ENCODE measurements around the gene AKT3.
A peak's percentile ranks its signal among the peaks of the same experiment; 100 is the strongest.
"Not testable (repeated sequence)": the region's sequence is repeated elsewhere in the genome, so short reads cannot be mapped to it uniquely, and the experiment has no call there.

AKT3 gene

DNA sequence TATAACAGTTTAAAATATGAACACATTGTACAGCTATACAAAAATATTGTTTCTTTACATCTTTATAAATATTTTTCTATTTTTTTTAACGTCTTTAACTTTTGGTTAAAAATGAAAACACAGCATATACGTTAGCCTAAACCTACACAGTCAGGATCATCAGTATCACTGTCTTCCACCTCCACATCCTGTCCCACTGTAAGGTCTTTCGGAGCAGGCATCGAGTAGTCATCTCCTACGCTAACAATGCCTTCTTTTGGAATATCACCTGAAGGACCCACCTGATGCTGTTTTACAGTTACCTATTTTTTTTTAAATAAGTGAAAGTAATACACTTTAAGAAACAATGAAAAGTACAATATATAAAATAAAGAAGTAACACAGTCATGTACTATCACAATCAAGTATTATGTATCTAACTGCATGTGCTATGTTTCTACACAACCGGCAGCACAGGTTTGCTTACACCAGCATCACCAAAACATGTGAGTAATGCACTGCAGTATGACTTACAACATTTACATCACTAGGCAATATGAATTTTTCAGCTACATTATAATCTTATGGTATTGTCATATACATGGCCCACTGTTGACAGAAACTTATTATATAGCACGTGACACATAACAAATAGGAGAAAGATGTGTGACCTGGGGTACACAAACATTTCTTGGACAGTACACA is 254.4 kb downstream of the AKT3 start:
- DNase-seq, result no peak

- DNase-seq, result no peak
Measured at GRCh38 chr1:243594455-243594854, 255.6 kb downstream of the AKT3 start.

DNA sequence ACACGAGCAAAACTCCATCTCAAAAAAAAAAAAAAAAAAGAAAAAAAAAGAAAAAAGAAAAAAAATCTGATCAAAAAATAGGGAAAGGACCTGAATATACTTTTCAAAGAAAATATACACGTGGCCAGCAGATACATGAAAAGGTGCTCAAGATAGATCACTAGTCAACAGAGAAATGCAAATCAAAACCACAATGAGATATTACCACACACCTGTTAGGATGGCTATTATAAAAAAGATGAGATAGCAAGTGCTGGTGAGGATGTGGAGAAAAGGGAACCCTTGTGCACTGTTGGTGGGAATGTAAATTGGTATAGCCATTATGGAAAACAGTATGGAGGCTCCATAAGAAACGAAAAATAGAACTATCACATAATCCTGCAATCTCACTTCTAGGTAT is 260.8 kb downstream of the AKT3 start:
- not testable (repeated sequence) for DNase-seq

GRCh38 chr1:243587823-243588560 is 262.1 kb downstream of the AKT3 start:
- no peak for DNase-seq

DNA sequence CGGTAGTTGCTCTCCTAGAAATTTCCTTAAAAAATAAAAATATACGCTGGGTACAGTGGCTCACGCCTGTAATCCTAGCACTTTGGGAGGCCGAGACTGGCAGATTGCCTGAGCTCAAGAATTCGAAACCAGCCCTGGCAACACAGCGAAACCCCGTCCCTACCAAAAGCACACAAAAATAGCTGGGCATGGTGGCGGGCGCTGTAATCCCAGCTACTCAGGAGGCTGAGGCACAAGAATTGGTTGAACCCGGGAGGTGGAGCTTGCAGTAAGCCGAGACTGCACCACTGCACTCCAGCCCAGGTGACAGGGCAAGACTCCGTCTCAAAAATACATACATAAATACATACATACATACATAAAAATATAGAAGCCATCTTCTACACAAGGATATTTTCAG is 262.8 kb downstream of the AKT3 start:
- no peak for DNase-seq

DNA sequence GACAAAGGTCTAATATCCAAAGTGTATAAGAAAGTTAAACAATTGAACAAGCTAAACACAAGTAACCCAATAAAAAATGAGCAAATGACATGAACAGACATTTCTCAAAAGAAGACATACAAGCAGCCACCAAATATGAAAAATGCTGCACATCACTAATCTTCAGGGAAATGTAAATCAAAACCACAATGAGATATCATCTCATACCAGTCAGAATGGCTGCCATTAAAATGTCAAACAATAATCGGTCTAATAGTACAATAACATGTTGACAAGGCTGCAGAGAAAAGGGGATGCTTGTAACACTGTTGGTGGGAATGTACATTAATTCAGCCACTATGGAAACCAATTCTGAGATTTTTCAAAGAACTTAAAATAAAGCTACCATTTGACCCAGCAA is 264.1 kb downstream of the AKT3 start:
- DNase-seq, result no peak

DNA sequence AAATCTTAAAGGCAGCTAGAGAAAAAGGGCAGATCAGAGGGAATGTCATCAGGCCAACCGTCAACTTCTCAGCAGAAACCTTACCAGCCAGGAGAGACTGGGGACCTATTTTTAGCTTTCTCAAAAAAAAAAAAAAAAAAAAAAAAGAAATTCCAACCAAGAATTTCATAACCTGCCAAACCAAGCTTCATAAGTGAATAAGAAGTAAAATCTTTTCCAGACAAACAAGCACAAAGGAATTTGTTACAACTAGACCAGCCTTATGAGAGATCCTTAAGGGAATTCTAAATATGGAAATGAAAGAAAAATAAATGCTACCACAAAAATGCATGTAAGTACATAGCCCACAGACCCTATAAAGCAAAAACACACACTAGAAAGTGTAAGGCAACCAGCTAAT is 267.7 kb downstream of the AKT3 start:
- peak; percentile 53 for DNase-seq

DNA sequence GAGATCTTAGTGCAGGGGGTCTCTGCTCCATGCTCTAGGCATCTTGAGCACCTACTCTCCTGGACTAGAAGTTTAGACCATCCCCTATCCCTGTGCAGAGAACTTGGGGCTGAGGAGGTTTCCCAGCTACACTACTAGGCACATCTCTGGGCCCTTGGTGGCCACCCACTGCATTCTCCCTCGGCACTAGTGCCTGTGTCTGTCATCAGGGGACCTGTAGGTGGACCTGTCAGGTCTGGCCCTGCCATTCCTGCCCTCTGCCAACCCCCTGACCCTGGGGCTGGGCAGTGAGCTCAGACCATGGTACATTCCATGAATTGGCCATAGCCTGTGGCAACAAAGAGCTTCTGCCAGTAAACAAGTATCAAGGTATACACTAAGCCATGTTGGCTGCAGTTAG is 269.1 kb downstream of the AKT3 start:
- DNase-seq, result no peak

GRCh38 chr1:243580072-243580471 is 270.0 kb downstream of the AKT3 start:
- DNase-seq, result no peak

DNA sequence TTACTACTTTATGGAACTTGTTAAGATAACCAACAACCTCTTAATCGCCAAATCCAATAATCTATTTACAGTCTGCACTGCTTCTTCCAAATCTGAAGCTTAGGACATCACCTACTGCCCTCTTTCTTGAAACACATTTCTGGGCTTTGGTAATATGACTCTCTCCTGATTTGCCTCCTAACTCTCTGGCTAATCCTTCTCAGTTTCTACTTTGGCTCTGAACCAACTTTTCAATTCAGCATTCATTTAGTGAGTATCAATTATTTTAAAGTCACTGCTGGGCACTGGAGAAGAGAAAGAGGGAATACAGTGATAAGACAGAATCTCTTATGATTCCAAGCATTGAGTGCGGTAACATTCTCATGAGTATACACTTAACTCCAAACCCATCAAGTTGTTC is 275.0 kb downstream of the AKT3 start:
- DNase-seq, result peak; percentile 14

- no peak for DNase-seq
Measured at GRCh38 chr1:243572940-243573339, 277.1 kb downstream of the AKT3 start.

DNA sequence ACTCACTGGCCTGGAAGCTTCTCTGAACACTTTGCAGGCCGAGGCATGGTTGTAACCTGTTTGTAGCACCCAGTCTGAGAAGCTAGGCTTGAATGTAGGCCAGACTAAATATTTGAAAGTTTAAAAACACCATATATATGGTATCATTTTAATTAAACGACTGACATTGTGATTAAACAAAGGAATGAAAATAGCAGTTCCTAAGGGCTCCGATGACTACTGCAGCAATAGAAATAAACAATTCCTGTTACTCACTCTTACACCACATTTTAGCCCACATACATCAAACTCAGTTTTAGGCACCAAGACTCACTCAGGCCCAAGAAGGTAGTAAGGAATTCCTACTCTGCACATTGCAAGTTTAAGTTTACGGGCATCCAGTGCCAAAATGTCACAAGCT is 281.2 kb downstream of the AKT3 start:
- no peak for DNase-seq

GRCh38 chr1:243564814-243565213 is 285.2 kb downstream of the AKT3 start:
- DNase-seq, result no peak

DNA sequence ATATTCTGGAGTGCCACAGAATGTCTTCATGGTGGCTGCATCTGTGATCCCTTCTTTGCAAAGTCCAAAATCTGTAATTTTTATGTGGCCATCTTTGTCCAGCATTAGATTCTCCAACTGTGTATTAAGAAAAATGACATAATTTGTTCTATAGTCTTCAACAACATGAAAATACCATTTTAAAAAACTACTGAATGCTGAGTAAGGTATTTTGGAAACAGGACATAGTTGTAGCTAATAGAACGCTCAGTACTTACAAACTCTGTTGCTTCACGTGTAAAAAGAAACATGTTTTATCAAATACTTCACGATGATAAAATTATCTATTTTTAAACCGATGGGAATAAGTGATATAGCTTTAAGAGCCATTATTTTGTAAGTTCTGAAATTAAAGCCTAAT is 286.3 kb downstream of the AKT3 start:
- no peak for DNase-seq

GRCh38 chr1:243562473-243562872 is 287.6 kb downstream of the AKT3 start:
- no peak for DNase-seq

- no peak for DNase-seq
Measured at GRCh38 chr1:243561588-243562319, 288.3 kb downstream of the AKT3 start.

GRCh38 chr1:243559575-243560162 is 290.4 kb downstream of the AKT3 start:
- DNase-seq, result no peak

- DNase-seq, result no peak
Measured at GRCh38 chr1:243558576-243558975, 291.5 kb downstream of the AKT3 start.

DNA sequence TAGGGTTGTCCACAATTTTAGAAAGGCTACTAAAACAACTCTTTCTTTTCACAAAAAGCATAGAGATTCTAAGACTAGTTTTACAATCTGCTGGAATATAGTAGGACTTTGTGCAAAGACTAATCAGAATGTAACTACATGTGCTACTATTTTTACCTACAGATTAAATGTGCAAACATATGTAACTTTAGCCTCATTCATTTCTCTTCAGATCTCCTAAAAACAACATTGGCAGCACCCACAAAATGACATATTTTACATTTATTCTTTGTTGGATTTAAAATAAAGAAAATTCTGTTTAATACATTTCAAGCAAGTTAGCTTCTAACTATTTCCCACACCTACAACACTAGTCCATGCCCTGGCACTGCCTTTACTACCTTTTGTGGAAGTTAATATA is 292.2 kb downstream of the AKT3 start:
- no peak for DNase-seq

- no peak for DNase-seq
Measured at GRCh38 chr1:243554686-243555085, 295.4 kb downstream of the AKT3 start.

DNA sequence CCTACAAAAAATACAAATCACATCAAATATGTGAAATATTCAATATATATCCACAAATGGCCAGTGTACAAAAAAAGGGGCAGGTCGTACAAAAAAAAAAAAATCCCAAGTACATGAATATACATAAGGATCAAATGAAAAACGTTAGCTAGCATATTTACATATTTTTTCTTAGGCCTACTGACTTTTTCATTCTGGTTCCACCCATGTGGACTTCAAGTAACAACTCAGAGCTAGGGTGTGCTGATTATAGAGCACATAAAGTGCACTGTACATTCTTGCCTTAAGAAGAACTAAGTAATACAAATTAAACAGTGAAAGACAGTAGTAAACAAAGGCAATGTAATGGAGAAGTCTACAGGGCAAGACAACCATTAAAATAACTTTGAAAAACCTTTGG is 297.0 kb downstream of the AKT3 start:
- DNase-seq, result no peak

DNA sequence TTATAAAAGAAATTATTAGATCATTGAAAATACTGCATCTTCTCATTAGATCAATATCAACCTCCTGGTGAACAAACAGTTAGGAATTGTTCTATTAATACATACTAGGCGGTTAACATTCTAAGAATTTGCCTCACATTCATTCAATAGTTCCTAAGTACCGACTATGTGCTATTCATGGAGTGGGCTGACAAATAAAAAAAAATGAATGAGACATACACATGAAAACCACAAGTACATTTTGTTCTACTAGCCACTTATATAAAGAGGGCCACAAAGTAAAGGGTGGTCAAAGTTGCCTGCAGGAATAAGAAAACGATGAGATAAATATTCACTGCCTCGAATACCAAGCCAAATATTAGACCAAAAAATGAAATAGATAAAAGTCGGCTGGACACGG is 299.8 kb downstream of the AKT3 start:
- DNase-seq, result no peak

GRCh38 chr1:243549791-243550190 is 300.3 kb downstream of the AKT3 start:
- no peak for DNase-seq

GRCh38 chr1:243549108-243549507 is 300.9 kb downstream of the AKT3 start:
- DNase-seq, result no peak

Data from eye (tissue), 1 donor.